K562 (cell line): Measurements from ENCODE around the gene CBX3. TPM values are rescaled to one million over a fixed set of nuclear protein-coding genes. Genes with fewer than 3 reads are reported as not detected.
A peak's percentile ranks its signal among the peaks of the same experiment; 100 is the strongest.

Experiments
- CBX1 ChIP-seq: sonication (generic); IDR thresholded peaks from 2 replicates; pipeline ENCODE4 v1.6.1; 2016; ENCODE audit warnings: antibody characterized with exemption, low read depth, mild to moderate bottlenecking
- CREB1 ChIP-seq, 2 experiments: sonication (generic) in 1 of 2; formaldehyde crosslinking in 1 of 2; IDR thresholded peaks; 2 replicates each; pipeline versions ENCODE4 v1.6.1 to v1.8.0; 2012 to 2022; ENCODE audit warnings: inconsistent platforms in 1 of 2, mild to moderate bottlenecking in 1 of 2, missing genetic modification reagents in 1 of 2, moderate library complexity in 1 of 2
- EHMT2 ChIP-seq: fragments of 450-650 bp; IDR thresholded peaks from 2 replicates; pipeline ENCODE4 v1.6.1; 2018; ENCODE audit warnings: antibody characterized with exemption
- HMBOX1 ChIP-seq: sonication (generic); IDR thresholded peaks from 2 replicates; pipeline ENCODE4 v1.6.1; 2016
- HMGXB4 ChIP-seq: sonication (generic); formaldehyde crosslinking; IDR thresholded peaks from 2 replicates; pipeline ENCODE4 v1.8.1; 2023; ENCODE audit warnings: mild to moderate bottlenecking, missing genetic modification reagents
- MAZ ChIP-seq, 2 experiments: fragments of 450-650 bp in 1 of 2; sonication (generic) in 1 of 2; formaldehyde crosslinking; IDR thresholded peaks in 1 of 2; conservative IDR thresholded peaks in 1 of 2; 2 replicates each; pipeline versions ENCODE4 v1.4.0 to v1.5.0; 2020; ENCODE audit warnings: mild to moderate bottlenecking in 1 of 2, missing genetic modification reagents in 1 of 2
- SIRT6 ChIP-seq: IDR thresholded peaks from one replicate; pipeline ENCODE4 v1.6.1; 2012; ENCODE audit warnings: low read depth, mild to moderate bottlenecking, control low read depth, inconsistent platforms, low read length, moderate library complexity
- THRAP3 ChIP-seq: fragments of 450-650 bp; IDR thresholded peaks from 2 replicates; pipeline ENCODE4 v1.6.1; 2016; ENCODE audit warnings: mild to moderate bottlenecking, inconsistent platforms, borderline replicate concordance
- XRCC5 ChIP-seq: fragments of 200-400 bp; formaldehyde crosslinking; IDR thresholded peaks from 2 replicates; pipeline ENCODE4 v1.6.1; 2017; ENCODE audit warnings: low read depth, mild to moderate bottlenecking, low read length
- ZNF212 ChIP-seq: fragments of 450-650 bp; formaldehyde crosslinking; IDR thresholded peaks from 2 replicates; pipeline ENCODE4 v1.4.0; 2020; ENCODE audit warnings: mild to moderate bottlenecking
- ZNF77 ChIP-seq: fragments of 250-450 bp; sonication (Bioruptor Pico); IDR thresholded peaks from 2 replicates; pipeline ENCODE4 v1.5.0; 2020
- polyA plus RNA-seq, 8 experiments: library from polyadenylated mRNA; depleted of rRNA in 4 of 8; stranded (reverse) in 5 of 8; unstranded in 3 of 8; fragments of >200 nt; fragmentation: Nextera tagmentation in 2 of 8; fragmentation: Illumina TruSeq in 1 of 8; extraction: Ambion mirVana in 2 of 8; extraction: Trizol in 1 of 8; gene quantifications; 2 replicates each; pipeline versions ENCODE4 v1.2.1 to v1.2.3, GENCODE V29; 2011 to 2014; ENCODE audit warnings: inconsistent platforms in 1 of 8, missing spikeins in 1 of 8
- total RNA-seq, 7 experiments: library from RNA; depleted of rRNA in 6 of 7; stranded (reverse); fragments of >200 nt in 6 of 7; fragmentation: Illumina TruSeq in 2 of 7; extraction: Trizol in 2 of 7; gene quantifications; 2 replicates each; pipeline versions ENCODE4 v1.2.1 to v1.2.3, GENCODE V29; 2011 to 2021; ENCODE audit warnings: low replicate concordance in 1 of 7
- TF ChIP-seq, protein P1 (sequence below): sonication (generic); formaldehyde crosslinking; IDR thresholded peaks from 2 replicates; pipeline ENCODE4 v1.8.0; 2022; ENCODE audit warnings: missing genetic modification reagents, mild to moderate bottlenecking, borderline replicate concordance
- TF ChIP-seq, protein P2 (sequence below): fragments of 450-650 bp; IDR thresholded peaks from 2 replicates; pipeline ENCODE4 v1.6.1; 2014; ENCODE audit warnings: low read depth, mild to moderate bottlenecking, moderate library complexity, borderline replicate concordance
- TF ChIP-seq, protein P3 (sequence below), 2 experiments: fragments of 450-650 bp in 1 of 2; sonication (generic) in 1 of 2; formaldehyde crosslinking in 1 of 2; IDR thresholded peaks in 1 of 2; conservative IDR thresholded peaks in 1 of 2; 2 replicates each; pipeline versions ENCODE4 v1.6.1 to v1.8.1; 2016 to 2023; ENCODE audit warnings: mild to moderate bottlenecking in 2 of 2, moderate library complexity in 2 of 2, inconsistent platforms in 1 of 2, missing genetic modification reagents in 1 of 2

Gene CBX3
- total and polyA plus RNA-seq, 9 of the 15 experiments (the other 6 are each of a cell fraction or from before 2014, with no cell fraction given): 198 to 413 (median 328) TPM

GRCh38 chr7:26187380-26188205 is 14.0 kb upstream of the CBX3 start (continued):
- no peak for TF ChIP-seq CREB1 (IDR thresholded peaks at IDR 0.05)
- no peak for TF ChIP-seq CREB1 (CRISPR knock-in tag; IDR thresholded peaks at IDR 0.05)
- TF ChIP-seq SIRT6: peak; percentile 67
- peak in 1 of 2 experiments; percentile 10; a peak in 1 of 4 replicates for TF ChIP-seq MAZ (CRISPR knock-in tag; conservative IDR thresholded peaks at IDR 0.05 in 1 of 2, IDR thresholded peaks at IDR 0.05 in 1 of 2)
- 0 out of 2 replicates have a peak, but pooled peaks have one; percentile 18 for TF ChIP-seq HMGXB4 (CRISPR knock-in tag)
- TF ChIP-seq HMBOX1: peak; percentile 76
- TF ChIP-seq XRCC5: no peak
- TF ChIP-seq EHMT2: peak; percentile 37; the same call in 1 of the 2 replicates
- TF ChIP-seq THRAP3: no peak; the same call in 1 of the 2 replicates
- peak; percentile 42; the same call in 1 of the 2 replicates for TF ChIP-seq CBX1
- TF ChIP-seq, protein P1, sequence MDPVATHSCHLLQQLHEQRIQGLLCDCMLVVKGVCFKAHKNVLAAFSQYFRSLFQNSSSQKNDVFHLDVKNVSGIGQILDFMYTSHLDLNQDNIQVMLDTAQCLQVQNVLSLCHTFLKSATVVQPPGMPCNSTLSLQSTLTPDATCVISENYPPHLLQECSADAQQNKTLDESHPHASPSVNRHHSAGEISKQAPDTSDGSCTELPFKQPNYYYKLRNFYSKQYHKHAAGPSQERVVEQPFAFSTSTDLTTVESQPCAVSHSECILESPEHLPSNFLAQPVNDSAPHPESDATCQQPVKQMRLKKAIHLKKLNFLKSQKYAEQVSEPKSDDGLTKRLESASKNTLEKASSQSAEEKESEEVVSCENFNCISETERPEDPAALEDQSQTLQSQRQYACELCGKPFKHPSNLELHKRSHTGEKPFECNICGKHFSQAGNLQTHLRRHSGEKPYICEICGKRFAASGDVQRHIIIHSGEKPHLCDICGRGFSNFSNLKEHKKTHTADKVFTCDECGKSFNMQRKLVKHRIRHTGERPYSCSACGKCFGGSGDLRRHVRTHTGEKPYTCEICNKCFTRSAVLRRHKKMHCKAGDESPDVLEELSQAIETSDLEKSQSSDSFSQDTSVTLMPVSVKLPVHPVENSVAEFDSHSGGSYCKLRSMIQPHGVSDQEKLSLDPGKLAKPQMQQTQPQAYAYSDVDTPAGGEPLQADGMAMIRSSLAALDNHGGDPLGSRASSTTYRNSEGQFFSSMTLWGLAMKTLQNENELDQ (CRISPR knock-in tag): 0 out of 2 replicates have a peak, but pooled peaks have one; percentile 14
- peak; percentile 8; the same call in 1 of the 2 replicates for TF ChIP-seq ZNF212
- TF ChIP-seq, protein P2, sequence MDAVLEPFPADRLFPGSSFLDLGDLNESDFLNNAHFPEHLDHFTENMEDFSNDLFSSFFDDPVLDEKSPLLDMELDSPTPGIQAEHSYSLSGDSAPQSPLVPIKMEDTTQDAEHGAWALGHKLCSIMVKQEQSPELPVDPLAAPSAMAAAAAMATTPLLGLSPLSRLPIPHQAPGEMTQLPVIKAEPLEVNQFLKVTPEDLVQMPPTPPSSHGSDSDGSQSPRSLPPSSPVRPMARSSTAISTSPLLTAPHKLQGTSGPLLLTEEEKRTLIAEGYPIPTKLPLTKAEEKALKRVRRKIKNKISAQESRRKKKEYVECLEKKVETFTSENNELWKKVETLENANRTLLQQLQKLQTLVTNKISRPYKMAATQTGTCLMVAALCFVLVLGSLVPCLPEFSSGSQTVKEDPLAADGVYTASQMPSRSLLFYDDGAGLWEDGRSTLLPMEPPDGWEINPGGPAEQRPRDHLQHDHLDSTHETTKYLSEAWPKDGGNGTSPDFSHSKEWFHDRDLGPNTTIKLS: no peak; the same call in 1 of the 2 replicates
- TF ChIP-seq, protein P3, sequence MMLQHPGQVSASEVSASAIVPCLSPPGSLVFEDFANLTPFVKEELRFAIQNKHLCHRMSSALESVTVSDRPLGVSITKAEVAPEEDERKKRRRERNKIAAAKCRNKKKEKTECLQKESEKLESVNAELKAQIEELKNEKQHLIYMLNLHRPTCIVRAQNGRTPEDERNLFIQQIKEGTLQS (IDR thresholded peaks at IDR 0.05): peak; percentile 97
- TF ChIP-seq, protein P3 (CRISPR knock-in tag; conservative IDR thresholded peaks at IDR 0.05): no peak; the same call in 1 of the 2 replicates
- peak; percentile 62; the same call in 1 of the 2 replicates for TF ChIP-seq ZNF77
